ENCODE results near the gene ALPL. TPM values are rescaled to one million over a fixed set of nuclear protein-coding genes. Genes with fewer than 3 reads are reported as not detected.
A peak's percentile ranks its signal among the peaks of the same experiment; 100 is the strongest.

The ALPL gene
- total and polyA plus RNA-seq, 7 donors, result 0.73 to 2.0 (median 1.3) TPM

DNA sequence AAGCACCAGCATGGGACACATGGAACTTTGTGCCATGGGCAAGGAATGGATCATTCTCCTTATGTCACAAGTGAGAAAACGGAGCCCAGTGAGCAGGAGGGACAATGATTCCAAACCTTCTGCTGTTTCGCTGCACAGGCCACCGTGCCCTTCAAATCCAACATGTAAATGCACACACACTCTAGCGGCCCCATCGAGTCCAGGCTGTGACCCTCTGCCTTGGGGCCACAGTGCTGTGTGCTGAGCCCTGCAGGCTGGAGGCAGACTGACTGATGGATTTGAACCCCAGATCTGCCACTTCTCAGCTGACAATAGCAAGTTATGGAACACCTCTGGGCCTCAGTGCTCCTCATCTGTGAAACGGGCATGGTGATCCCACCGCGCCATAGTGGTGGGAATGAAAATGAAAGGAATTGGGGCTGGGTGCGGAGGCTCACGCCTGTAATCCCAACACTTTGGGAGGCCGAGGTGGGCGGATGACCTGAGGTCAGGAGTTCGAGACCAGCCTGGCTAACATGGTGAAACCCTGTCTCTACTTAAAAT is 63.6 kb downstream of the ALPL start:
- intact Hi-C loops (cut with DNase I), result no loop called here
- no peak overlapping the region for H3K4me3 ChIP-seq
- no peaks in the 10 kb centered on the region for H3K4me1 ChIP-seq
- ATAC-seq (no peak), DNase-seq (no peak)
- peaks cover 5% of the 10 kb centered on the region for H3K9me3 ChIP-seq
- no peaks in the 10 kb centered on the region for H3K36me3 ChIP-seq (ENCODE audit: insufficient read depth in 1 of 2, low read depth in 1 of 2)
- peaks cover 0 to 11% (median 10%) of the 10 kb centered on the region in 3 donors for H3K27me3 ChIP-seq (ENCODE audit: insufficient read depth in 3 of 3, low read length in 2 of 3)
- H3K27ac ChIP-seq, result no peak overlapping the region
- 86 to 93% (median 89%) methylated on average over 13 of the region's 13 CpGs for WGBS, 3 donors
- TF ChIP-seq, protein P1, sequence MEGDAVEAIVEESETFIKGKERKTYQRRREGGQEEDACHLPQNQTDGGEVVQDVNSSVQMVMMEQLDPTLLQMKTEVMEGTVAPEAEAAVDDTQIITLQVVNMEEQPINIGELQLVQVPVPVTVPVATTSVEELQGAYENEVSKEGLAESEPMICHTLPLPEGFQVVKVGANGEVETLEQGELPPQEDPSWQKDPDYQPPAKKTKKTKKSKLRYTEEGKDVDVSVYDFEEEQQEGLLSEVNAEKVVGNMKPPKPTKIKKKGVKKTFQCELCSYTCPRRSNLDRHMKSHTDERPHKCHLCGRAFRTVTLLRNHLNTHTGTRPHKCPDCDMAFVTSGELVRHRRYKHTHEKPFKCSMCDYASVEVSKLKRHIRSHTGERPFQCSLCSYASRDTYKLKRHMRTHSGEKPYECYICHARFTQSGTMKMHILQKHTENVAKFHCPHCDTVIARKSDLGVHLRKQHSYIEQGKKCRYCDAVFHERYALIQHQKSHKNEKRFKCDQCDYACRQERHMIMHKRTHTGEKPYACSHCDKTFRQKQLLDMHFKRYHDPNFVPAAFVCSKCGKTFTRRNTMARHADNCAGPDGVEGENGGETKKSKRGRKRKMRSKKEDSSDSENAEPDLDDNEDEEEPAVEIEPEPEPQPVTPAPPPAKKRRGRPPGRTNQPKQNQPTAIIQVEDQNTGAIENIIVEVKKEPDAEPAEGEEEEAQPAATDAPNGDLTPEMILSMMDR (IDR thresholded peaks at IDR 0.05), result no peak

DNA sequence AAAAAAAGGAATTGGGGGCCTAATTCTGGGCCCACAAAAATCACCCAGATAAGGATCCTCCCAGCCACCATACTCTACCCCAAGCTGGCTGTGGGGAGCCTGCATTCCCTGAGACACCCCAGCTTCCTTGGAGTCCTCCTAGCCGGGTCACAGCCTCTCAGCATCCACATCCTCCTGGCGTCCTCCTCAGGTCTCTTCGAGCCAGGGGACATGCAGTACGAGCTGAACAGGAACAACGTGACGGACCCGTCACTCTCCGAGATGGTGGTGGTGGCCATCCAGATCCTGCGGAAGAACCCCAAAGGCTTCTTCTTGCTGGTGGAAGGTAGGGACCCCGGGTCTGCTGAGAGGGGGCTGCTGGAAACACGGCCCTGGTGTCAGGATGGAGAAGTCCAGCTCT is 64.3 kb downstream of the ALPL start:
- Histone ChIP-seq H3K36me3 (ENCODE audit: insufficient read depth in 1 of 2, low read depth in 1 of 2) (no peaks in the 10 kb centered on the region), H3K9me3 (peaks cover 5% of the 10 kb centered on the region), H3K4me3 (no peak overlapping the region), H3K27ac (no peak overlapping the region), H3K27me3 (ENCODE audit: insufficient read depth in 3 of 3, low read length in 2 of 3) (peaks cover 0 to 11% (median 6%) of the 10 kb centered on the region in 3 donors), H3K4me1 (no peaks in the 10 kb centered on the region)
- WGBS, 3 donors, result 56 to 67% (median 66%) methylated on average over 11 of the region's 11 CpGs
- ATAC-seq, result no peak
- intact Hi-C loops (cut with DNase I), result no loop called here
- TF ChIP-seq, protein P1 (IDR thresholded peaks at IDR 0.05), result no peak
- DNase-seq, result no peak

DNA sequence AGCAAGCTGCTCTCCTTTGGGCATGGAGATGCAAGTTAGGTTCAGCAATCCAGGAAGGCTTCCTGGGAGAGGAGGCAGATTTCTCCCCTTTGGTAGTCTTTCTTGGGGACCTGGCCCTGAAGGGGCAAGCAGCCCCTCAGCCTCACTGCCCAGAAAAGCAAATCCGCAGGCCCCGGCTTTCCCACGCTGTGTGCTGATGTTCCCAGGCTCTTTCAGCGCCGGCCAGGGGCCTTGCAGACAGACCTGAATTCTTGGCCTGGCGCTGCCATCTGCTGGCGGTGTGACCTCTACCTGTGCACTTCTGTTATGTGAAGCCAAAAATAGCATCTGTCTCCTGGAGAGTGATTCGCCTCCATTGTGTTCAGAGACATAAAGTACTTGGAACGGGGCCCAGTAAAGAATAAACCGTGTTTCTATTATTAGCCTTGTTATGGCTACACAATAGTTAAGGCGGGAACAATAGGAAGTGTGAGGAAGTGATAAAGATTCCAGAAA is 64.8 kb downstream of the ALPL start:
- TF ChIP-seq, protein P1 (IDR thresholded peaks at IDR 0.05), result peak; percentile 49
- H3K4me3 ChIP-seq, result no peak overlapping the region
- H3K9me3 ChIP-seq, result peaks cover 5% of the 10 kb centered on the region
- peaks cover 0 to 11% (median 4%) of the 10 kb centered on the region in 3 donors for H3K27me3 ChIP-seq (ENCODE audit: insufficient read depth in 3 of 3, low read length in 2 of 3)
- WGBS, 3 donors, result 14 to 27% (median 19%) methylated on average over 11 of the region's 11 CpGs
- intact Hi-C loops (cut with DNase I), result loop anchor here in 1 of 2 donors (2.0 kb wide), 1 partner anchor 65 kb away; the partner anchor contains the start of gene ALPL
- no peaks in the 10 kb centered on the region for H3K36me3 ChIP-seq (ENCODE audit: insufficient read depth in 1 of 2, low read depth in 1 of 2)
- H3K4me1 ChIP-seq, result no peaks in the 10 kb centered on the region
- peak; percentile 65 to 91 (median 86) for ATAC-seq
- DNase-seq, result peak; percentile 66 to 75
- peak overlapping the region; percentile 33 for H3K27ac ChIP-seq

DNA sequence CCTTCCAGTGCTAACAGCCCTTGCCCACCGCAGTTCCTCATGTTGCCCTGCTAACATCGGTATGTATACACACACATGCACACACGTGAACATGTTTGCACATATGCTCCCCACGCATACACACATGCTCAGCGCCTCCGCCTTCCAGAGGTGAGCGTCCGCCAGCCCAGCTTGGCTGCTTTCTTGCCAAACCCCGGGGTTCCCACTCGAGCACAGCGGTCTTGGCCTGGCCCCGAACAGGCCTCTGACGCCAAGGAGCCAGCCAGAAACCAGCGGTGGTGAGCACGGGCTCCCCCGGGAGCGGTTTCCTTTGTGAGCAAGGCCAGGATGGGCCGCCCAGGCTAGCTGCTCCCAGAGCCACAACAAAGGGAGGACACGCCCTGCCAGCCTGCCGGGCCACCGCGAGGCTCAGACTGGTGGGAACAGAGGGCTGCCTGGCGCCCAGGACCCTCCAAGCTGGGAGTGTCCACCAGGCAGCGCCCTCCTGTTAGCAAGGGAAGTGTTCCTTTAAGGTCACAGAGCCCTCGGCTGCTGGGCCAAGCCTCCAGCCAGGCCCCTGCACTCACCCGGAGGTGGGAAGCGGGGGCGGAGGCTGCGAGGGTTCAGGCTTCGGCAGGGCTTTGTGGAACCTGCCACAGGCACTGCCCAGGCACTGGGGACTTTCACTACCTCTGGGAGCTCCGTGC is 65.4 kb downstream of the ALPL start:
- ATAC-seq, result peak in 3 of 4 donors; percentile 56 to 70 (median 56)
- Histone ChIP-seq H3K4me3 (peak overlapping the region; percentile 25), H3K27me3 (ENCODE audit: insufficient read depth in 3 of 3, low read length in 2 of 3) (peaks cover 0 to 11% (median 4%) of the 10 kb centered on the region in 3 donors), H3K9me3 (peaks cover 5% of the 10 kb centered on the region), H3K27ac (peak overlapping the region; percentile 33), H3K36me3 (ENCODE audit: insufficient read depth in 1 of 2, low read depth in 1 of 2) (no peaks in the 10 kb centered on the region), H3K4me1 (no peaks in the 10 kb centered on the region)
- TF ChIP-seq, protein P1 (IDR thresholded peaks at IDR 0.05), result no peak
- intact Hi-C loops (cut with DNase I), result loop anchor here in 1 of 2 donors (2.0 to 5.0 kb wide), 2 partner anchors 66 to 337 kb away; partner anchors contain the start of gene ALPL
- 28 to 40% (median 29%) methylated on average over 31 of the region's 31 CpGs for WGBS, 3 donors
- peak; percentile 65 to 77 for DNase-seq
